Muscle layer of duodenum (tissue), 2 donors: ENCODE measurements around the gene MYBPH.

Experiments used
- H3K27ac ChIP-seq: one replicate; pipeline ENCODE4 v1.7.0; 2013; ENCODE audit warnings: mild to moderate bottlenecking, low read length
- H3K27me3 ChIP-seq: one replicate; pipeline ENCODE4 v1.7.0; 2013; ENCODE audit warnings: low read depth, mild to moderate bottlenecking, control low read depth, low read length
- H3K36me3 ChIP-seq, 2 donors: one replicate each; pipeline ENCODE4 v1.7.0; 2013; ENCODE audit warnings: low read length in 2 of 2, control low read depth in 1 of 2, mild to moderate bottlenecking in 1 of 2; ENCODE audit not compliant: insufficient read depth in 2 of 2, control insufficient read depth in 1 of 2
- H3K4me1 ChIP-seq, 2 donors: one replicate each; pipeline ENCODE4 v1.7.0; 2013; ENCODE audit warnings: low read length in 2 of 2, mild to moderate bottlenecking in 2 of 2, control low read depth in 1 of 2, moderate library complexity in 1 of 2; ENCODE audit not compliant: insufficient read depth in 2 of 2, control insufficient read depth in 1 of 2
- H3K4me3 ChIP-seq, 2 donors: one replicate each; pipeline ENCODE4 v1.7.0; 2013; ENCODE audit warnings: low read length in 2 of 2, low read depth in 1 of 2, mild to moderate bottlenecking in 1 of 2
- H3K9me3 ChIP-seq, 2 donors: one replicate each; pipeline ENCODE4 v1.7.0; 2013; ENCODE audit warnings: low read length in 2 of 2, control low read depth in 1 of 2, mild to moderate bottlenecking in 1 of 2; ENCODE audit not compliant: control insufficient read depth in 1 of 2
- donor health status: healthy.

MYBPH gene

DNA sequence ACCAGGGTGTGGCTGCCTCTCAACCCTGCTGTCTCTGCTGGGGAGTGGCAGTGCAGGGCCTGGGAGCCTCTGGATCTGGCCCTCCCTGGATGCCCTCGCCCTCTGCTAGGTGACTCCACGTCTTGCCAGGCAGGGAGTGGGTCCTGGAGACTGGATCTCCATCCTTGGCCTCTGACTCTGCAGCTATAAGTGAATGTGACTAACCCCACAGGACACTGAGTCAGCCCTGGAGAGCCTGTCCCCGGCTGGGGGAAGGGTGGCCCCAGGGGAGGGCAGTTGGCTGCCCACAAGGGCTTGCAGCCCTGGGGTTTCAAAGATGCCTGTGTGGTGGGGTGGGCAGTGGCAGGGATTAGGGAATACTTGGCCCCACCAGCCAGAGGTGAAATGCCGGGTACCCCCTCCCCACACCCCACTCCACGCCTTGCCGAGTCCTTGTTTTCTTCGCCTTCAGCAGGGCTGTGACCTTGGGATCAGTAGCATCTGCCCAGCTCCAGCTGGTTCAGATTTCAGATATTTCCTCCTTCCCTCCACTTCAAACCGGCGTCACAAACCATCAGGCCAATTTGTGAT is 1.9 kb upstream of the MYBPH start:
- no peaks in the 10 kb centered on the region for H3K4me1 ChIP-seq

DNA sequence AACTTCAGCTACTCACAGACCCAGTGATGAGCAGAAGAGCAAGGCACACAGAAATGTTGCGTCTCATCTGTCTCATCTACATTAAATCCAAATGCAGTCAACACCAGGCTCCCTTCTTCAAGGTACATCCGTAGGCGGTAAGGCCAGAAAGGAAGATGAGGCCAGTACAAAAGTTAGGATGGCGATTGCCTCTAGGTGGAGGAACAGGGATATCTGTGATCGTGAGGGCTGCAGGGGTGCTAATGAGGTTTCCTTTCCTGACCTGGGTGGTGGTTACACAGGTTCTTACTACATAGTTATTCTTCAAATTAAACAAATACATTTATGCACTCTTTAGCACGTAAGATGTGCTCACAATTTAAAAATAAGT is 1.4 kb upstream of the MYBPH start:
- Histone ChIP-seq H3K36me3 (no peaks in the 10 kb centered on the region), H3K4me3 (no peak overlapping the region), H3K9me3 (no peaks in the 10 kb centered on the region), H3K4me1 (no peaks in the 10 kb centered on the region), H3K27ac (no peak overlapping the region), H3K27me3 (no peaks in the 10 kb centered on the region)

More for the DNA sequence above, 1.9 kb upstream of the MYBPH start:
- no peaks in the 10 kb centered on the region for H3K27me3 ChIP-seq
- H3K36me3 ChIP-seq = no peaks in the 10 kb centered on the region
- H3K9me3 ChIP-seq = no peaks in the 10 kb centered on the region
- no peak overlapping the region for H3K4me3 ChIP-seq
- H3K27ac ChIP-seq = no peak overlapping the region

DNA sequence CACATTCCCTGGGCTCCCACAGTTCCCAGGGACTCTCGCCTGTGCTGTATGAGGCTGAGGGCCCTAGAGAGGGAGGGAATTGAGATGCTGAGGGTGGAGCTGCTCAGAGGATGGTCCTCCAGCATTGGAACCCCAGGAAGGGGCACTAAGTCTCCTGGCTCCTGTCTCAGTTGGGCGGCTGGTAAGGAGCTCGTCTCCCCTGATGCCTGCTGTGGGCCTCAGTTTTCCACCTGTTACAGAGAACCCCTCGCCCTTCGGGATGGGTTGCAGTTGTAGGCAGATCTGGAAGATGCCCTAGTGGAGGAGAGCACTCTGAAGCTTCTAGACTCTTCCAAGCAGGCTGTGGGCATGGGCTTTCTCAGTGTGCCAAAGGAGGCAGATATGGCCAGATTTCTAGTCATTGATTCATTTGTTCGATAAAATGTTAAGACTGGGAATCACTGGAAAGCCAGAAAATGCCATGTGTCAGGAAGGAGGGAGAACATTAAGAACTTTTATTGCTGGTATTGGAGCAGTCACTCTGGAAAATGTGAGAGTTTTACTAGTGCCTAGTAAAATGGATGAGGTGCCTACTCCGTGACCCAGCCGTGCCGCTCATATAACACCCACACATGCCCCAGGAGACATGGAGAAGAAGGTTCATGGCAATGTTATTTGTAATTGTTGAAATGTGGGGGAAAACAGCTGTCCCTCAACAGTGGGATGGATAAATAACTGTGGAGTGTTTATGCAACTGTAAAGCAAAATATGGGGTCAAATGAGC is 828 bp upstream of the MYBPH start:
- H3K27me3 ChIP-seq = no peaks in the 10 kb centered on the region
- H3K9me3 ChIP-seq = no peaks in the 10 kb centered on the region
- no peaks in the 10 kb centered on the region for H3K4me1 ChIP-seq
- no peak overlapping the region for H3K27ac ChIP-seq
- H3K36me3 ChIP-seq = no peaks in the 10 kb centered on the region
- no peak overlapping the region for H3K4me3 ChIP-seq

DNA sequence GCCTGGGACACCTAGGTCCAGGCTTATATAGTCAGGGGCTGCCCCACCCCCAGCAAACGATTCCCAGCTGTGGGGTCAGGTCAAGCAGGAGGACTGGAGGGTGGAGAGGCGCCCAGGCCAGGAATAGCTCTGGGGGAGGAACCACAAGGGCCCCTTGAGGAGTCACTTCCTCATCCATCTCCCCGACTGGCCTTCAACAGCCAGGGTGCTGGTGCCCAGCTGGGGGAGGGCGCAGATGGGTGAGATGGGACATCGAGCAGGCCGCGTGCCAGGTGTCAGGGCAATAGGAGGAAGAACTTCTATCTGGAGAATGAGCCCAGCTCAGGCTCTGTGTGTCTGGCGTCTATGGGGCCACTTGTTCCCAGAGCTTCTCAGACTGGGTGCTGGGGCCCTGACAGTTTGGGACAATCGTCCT is 208 bp upstream of the MYBPH start:
- H3K4me3 ChIP-seq = no peak overlapping the region
- H3K27ac ChIP-seq = no peak overlapping the region
- H3K9me3 ChIP-seq = no peaks in the 10 kb centered on the region
- H3K36me3 ChIP-seq = no peaks in the 10 kb centered on the region
- H3K27me3 ChIP-seq = no peaks in the 10 kb centered on the region
- no peaks in the 10 kb centered on the region for H3K4me1 ChIP-seq

DNA sequence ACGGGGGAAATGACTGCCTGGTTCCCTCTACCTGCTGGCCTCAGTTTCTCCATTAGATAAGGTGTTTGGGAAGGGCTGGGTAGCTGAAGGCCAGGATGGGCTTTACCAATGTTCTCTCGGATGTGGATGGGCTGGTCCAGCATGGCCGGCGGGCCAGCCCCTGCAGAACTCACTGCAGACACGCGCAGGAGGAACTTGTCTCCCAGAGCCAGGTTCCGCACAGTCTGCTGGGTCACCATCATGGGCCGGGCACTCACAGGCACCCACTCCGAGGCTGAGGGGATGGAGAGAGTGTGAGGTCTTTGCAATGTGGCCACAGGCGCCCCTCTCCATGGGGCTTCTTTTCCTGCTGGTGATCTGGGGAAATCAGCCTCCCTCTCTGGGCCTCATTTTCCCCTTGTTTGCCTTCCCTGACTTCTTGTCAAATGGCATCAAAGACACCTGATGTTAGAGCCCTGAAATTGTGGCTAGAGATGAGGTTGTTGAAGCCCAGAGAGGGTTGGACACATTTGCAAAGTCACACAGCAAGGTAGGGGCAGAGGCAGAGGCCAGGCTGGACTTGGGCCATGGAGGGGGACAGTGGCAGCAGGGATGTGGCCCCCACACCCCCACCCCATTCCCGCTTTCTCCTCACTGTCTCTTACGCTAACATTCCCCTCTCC is 1.2 kb downstream of the MYBPH start:
- Histone ChIP-seq H3K4me1 (no peaks in the 10 kb centered on the region), H3K36me3 (no peaks in the 10 kb centered on the region), H3K4me3 (no peak overlapping the region)

DNA sequence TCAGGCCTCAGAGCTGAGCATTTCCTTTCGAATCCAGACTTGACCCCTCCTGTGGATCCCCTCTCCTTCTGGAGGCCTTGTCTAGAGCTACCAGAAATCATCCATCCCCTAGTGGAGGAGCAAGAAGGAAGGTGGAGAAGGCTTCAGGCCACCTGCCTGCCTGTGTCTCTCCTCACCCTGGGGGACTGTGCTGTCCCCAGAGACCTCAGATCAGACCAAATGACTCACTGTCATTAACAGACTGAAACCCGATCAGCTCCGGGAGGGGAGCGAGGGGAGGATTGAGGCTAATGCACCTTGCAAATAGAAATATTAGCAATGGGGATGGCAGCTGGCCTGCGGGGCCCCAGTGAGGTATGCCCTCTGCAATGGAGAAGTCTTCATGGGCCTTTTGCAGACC is 2.1 kb downstream of the MYBPH start:
- no peak overlapping the region for H3K27ac ChIP-seq
- H3K4me1 ChIP-seq = no peaks in the 10 kb centered on the region

More for the DNA sequence above, 1.2 kb downstream of the MYBPH start:
- no peak overlapping the region for H3K27ac ChIP-seq
- H3K27me3 ChIP-seq = no peaks in the 10 kb centered on the region
- H3K9me3 ChIP-seq = no peaks in the 10 kb centered on the region

DNA sequence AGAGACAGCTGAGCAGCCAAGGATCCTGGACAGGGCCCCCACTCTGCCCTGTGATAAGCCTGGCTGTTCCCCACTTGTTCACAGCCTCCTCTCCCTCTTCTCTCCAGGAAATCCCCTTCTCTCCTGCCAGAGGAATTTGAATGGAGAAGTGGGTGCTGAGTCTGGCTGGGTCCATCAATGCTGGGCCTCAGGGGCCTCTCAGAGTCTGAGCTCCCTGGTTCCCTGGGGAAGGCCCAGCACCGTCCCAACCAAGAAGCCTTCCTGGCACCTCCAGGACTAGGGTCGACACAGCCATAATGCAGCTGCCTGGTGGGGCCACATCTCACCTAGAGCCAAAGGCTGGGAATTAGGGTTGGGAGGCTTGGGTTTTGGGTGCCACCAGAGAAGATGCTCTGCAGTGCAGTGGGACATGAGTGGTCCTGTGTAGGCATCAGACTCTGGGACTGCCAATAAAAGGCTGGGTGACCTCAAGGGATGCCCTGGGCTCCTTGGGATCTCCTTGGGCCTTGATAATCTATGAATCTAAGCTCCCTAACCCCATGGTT is 2.5 kb downstream of the MYBPH start:
- Histone ChIP-seq H3K36me3 (no peaks in the 10 kb centered on the region), H3K9me3 (no peaks in the 10 kb centered on the region), H3K4me3 (no peak overlapping the region), H3K4me1 (no peaks in the 10 kb centered on the region), H3K27ac (no peak overlapping the region), H3K27me3 (no peaks in the 10 kb centered on the region)

More for the DNA sequence above, 2.1 kb downstream of the MYBPH start:
- no peaks in the 10 kb centered on the region for H3K9me3 ChIP-seq
- H3K4me3 ChIP-seq = no peak overlapping the region
- H3K36me3 ChIP-seq = no peaks in the 10 kb centered on the region
- H3K27me3 ChIP-seq = no peaks in the 10 kb centered on the region

DNA sequence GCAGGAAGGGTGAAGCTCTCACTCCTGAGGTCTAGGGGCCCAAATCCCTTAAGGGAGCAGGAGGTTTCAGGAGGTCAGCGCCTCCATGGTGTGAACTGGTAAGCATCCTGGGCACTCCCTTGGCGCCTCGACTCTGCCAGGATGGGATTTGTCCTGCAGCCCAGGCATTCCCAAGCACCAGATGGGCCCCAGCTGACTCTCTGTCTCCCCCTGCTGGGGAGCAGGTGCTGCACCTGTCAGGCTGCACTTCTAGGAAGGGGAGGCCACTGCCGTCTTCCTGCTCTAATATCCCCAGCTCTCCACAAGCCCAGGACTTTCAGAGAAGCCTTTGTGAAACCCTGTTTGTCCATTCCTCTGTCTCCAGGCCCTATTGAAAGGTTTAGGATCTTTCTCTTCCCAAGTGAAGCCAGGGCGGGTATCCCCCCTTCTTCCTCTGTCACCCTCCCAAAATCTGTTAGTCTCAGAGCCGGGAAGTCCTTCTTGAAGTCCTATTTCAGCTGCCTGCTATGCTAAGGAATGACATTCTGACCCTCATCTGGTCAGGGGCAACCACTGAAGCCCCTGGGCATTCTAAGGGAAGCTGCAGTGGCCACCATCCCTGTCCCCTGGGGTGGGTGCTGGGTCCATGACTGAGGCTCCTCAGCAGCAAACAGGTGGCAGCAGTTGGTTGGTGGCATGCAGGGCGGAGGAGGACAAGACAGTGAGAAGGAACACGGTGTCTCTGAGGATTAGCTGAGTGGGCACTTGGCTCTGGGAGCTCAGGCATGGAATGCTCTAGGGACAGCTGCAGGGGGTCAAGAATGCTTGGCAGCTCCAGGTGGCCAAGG is 3.2 kb downstream of the MYBPH start:
- no peaks in the 10 kb centered on the region for H3K9me3 ChIP-seq
- no peaks in the 10 kb centered on the region for H3K27me3 ChIP-seq
- H3K36me3 ChIP-seq = no peaks in the 10 kb centered on the region
- no peaks in the 10 kb centered on the region for H3K4me1 ChIP-seq
- no peak overlapping the region for H3K27ac ChIP-seq
- H3K4me3 ChIP-seq = no peak overlapping the region

DNA sequence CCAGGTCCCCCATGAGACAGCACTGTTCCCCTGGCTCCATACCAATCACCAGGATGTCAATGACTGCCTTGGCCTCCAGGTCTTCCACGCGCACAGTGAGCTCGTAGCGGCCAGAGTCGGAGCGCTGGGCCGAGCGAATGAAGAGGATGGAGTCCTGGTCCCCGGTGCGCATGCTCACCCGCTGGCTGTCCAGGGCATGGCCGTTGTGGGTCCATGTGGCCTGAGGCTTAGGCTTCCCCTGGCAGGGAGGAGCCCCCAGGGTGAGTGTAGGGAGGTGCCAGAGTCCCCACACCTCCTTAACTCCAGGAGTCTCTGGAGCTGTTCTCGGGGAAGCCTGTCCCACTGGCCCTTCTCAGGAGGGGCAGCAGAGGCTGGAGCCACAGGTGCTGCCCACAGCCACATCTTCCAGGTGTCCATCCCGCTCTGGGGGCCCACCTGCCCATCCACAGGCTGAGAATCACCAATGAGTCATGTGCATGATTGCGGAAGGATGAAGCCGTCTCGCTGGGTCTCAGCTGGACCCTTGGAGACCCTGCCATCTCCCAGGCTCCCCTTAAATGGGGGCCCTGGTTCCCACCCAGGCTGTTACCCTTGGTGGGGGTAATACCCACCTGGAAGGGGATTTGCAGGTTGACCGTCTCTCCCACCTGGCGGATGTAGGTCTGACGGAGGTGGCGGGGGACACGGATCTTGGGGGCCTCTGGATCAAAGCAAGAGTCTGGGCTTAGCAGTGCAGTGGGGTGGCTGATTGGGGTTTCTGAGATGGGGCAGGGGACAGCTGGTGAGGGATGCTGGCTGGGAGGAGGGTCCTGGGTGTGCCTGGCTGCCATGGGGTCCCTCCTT is 4.1 kb downstream of the MYBPH start:
- Histone ChIP-seq H3K27me3 (no peaks in the 10 kb centered on the region), H3K9me3 (no peaks in the 10 kb centered on the region), H3K36me3 (no peaks in the 10 kb centered on the region), H3K4me1 (no peaks in the 10 kb centered on the region), H3K4me3 (no peak overlapping the region), H3K27ac (no peak overlapping the region)

DNA sequence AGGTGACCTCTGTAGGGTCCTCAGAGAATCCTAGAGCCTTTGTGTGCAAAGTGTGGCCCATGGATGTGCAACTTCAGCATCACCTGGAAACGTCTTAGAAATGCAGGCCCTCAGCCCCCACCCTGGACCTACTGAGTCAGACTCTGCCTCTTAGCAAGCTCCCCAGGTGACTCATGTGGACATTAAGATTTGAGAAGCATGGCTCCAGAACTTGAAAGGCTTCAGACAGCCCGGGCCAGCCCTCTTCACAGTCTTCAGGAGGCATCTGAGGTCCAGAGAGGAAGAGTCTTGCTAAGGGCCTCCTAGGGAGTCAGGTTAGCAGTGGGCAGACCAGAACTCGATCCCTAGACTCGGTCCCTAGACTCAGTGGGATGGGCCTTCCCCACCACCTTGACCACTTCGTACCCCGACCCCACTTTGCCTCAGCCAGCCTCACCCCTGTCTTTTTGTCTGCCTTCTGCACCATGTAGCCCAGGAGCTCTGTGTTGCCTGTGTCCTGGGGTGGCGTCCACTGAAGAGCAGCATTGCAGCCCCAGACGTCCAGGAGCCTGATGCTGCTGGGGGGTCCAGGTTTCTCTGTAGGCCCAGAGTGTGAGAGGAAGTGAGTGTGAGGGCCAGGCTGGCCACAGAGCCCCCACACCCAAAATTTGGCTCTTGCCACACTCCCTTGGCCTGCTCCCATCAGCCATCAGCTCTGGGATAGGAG is 4.8 kb downstream of the MYBPH start:
- H3K27me3 ChIP-seq = no peaks in the 10 kb centered on the region
- no peaks in the 10 kb centered on the region for H3K36me3 ChIP-seq
- H3K4me3 ChIP-seq = no peak overlapping the region
- H3K9me3 ChIP-seq = no peaks in the 10 kb centered on the region
- no peaks in the 10 kb centered on the region for H3K4me1 ChIP-seq
- H3K27ac ChIP-seq = no peak overlapping the region
